Stimulated activated CD4-positive, alpha-beta T cell treated with anti-CD3 and anti-CD28 coated beads, Interleukin-2, amount 100 ng/mL, for 4 hours (primary cell): ENCODE measurements around the gene NTN4.
"Not testable (repeated sequence)": the region's sequence is repeated elsewhere in the genome, so short reads cannot be mapped to it uniquely, and the experiment has no call there.

Experiments used
- DNase-seq: peaks from one replicate; pipeline ENCODE4 v3.0.0-alpha.2; 2020; ENCODE audit warnings: low read depth

NTN4 gene

GRCh38 chr12:95622879-95623278 is 167.7 kb downstream of the NTN4 start:
- no peak for DNase-seq

DNA sequence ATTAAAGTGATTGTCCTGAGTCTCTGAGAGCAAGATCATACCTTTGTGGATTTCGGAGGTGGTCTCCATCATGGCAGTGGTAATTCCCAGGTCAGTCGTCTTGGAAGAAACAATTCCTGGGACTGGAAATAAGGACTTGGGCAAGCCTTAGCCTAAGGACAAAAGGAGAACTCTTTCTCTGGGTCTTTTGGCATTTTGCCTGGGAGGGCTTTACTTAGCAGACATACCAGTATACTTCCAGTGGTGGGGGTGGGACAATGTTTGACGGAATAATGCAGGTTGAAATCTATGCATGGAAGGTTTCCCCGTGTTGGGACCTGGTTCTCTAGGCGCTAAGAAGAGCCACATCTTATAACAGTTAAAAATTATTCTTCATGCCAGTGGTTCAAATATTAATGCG is 168.8 kb downstream of the NTN4 start:
- DNase-seq = no peak

- no peak for DNase-seq
Observed at GRCh38 chr12:95620171-95620570, 170.4 kb downstream of the NTN4 start.

- not testable (repeated sequence) for DNase-seq
Observed at GRCh38 chr12:95616470-95616869, 174.1 kb downstream of the NTN4 start.

DNA sequence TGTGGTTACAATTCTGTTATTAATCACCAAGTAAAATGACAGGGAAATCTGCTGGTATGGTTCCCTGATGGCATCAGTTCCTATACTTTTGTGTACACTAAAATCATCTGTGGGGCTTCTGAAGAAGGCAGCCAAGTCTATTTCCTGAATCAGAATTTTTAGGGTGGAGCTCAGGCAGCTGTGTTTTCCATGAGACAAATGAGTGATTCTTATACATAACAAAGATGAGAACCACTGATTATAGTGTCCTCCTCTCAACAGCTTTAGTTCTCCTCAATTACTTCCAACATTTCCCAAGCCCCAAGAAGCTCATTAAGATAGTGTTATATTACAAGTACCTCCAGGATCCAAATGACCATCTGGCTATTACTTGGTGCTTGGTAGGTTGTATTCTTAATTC is 174.8 kb downstream of the NTN4 start:
- DNase-seq = no peak

- DNase-seq = no peak
Observed at GRCh38 chr12:95614390-95614982, 176.1 kb downstream of the NTN4 start.

GRCh38 chr12:95613021-95613420 is 177.5 kb downstream of the NTN4 start:
- DNase-seq = no peak

DNA sequence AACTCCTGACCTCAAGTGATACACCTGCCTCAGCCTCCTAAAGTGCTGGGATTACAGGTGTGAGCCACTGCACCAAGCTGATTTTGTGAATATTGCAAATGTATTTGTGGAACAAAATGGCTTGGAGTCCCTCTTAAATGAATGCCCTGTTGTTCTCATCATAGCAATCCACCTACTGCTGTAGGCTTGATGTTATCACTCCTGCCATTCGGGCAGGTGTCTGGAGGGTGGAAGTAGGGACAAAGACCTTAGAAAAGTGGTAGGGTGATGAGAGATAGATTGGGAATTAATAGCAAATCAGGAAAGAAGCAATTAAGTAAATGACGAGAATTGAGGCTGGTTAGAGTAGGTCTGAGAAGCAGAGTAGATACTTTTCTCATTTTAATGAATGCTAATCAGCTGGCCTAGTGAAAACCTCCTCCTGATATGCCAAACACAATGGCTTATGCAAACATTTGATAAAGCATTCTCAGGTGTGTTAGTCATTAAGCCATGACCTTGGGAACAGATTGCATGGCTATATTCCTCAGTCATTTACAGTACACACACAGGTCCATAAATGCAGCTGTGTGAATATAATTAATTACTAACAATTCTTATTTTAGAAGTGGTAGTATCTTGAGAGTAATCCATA is 178.8 kb downstream of the NTN4 start:
- no peak for DNase-seq

- no peak for DNase-seq
Observed at GRCh38 chr12:95608252-95609033, 182.1 kb downstream of the NTN4 start.
